Transverse colon (tissue), 4 donors: ENCODE results near the gene GALNT10.

ENCODE experiments used
- CTCF ChIP-seq, 5 experiments: fragments of 200-600 bp in 3 of 5; fragments of 450-650 bp in 2 of 5; sonication (generic) in 3 of 5; IDR thresholded peaks; 1 replicate in 2 of 5; 2 replicates in 3 of 5; pipeline ENCODE4 v1.5.1; 2016 to 2017; ENCODE audit warnings: antibody characterized with exemption in 5 of 5, inconsistent platforms in 3 of 5, mild to moderate bottlenecking in 2 of 5, moderate library complexity in 1 of 5
- POLR2AphosphoS5 ChIP-seq, 3 donors: sonication (generic); formaldehyde crosslinking; IDR thresholded peaks; one replicate each; pipeline ENCODE4 v1.6.1; 2016; ENCODE audit warnings: antibody characterized with exemption in 3 of 3

- TF ChIP-seq CTCF (IDR thresholded peaks at IDR 0.05), result no peak
- no peak for TF ChIP-seq POLR2AphosphoS5 (IDR thresholded peaks at IDR 0.05)
Observed at GRCh38 chr5:154406231-154406630, 215.7 kb downstream of the GALNT10 start.
